HEK293 (cell line): ENCODE data around the gene RYR2.

Source experiments
- FEZF1 ChIP-seq: fragments of 450-650 bp; formaldehyde crosslinking; IDR thresholded peaks from 2 replicates; pipeline ENCODE4 v1.5.1; 2016; ENCODE audit warnings: missing biosample characterization, missing genetic modification characterization
- GLIS1 ChIP-seq: fragments of 450-650 bp; formaldehyde crosslinking; IDR thresholded peaks from 2 replicates; pipeline ENCODE4 v1.5.1; 2016; ENCODE audit warnings: missing biosample characterization, missing genetic modification characterization
- GLIS2 ChIP-seq: fragments of 450-650 bp; formaldehyde crosslinking; IDR thresholded peaks from 2 replicates; pipeline ENCODE4 v1.5.1; 2016; ENCODE audit warnings: missing biosample characterization, missing genetic modification characterization
- IKZF3 ChIP-seq: fragments of 450-650 bp; IDR thresholded peaks from 2 replicates; pipeline ENCODE4 v1.5.0; 2018; ENCODE audit warnings: missing biosample characterization, mild to moderate bottlenecking, missing genetic modification characterization, moderate library complexity
- PRDM1 ChIP-seq: fragments of 450-650 bp; formaldehyde crosslinking; IDR thresholded peaks from 2 replicates; pipeline ENCODE4; 2016; ENCODE audit warnings: missing biosample characterization, missing genetic modification characterization
- ZBTB17 ChIP-seq: fragments of 450-650 bp; formaldehyde crosslinking; IDR thresholded peaks from 2 replicates; pipeline ENCODE4 v1.5.1; 2016; ENCODE audit warnings: missing biosample characterization, missing genetic modification characterization
- ZBTB48 ChIP-seq: fragments of 450-650 bp; formaldehyde crosslinking; IDR thresholded peaks from 2 replicates; pipeline ENCODE4 v1.5.1; 2016; ENCODE audit warnings: missing biosample characterization, missing genetic modification characterization
- ZBTB7A ChIP-seq: fragments of 450-650 bp; formaldehyde crosslinking; IDR thresholded peaks from 2 replicates; pipeline ENCODE4 v1.5.1; 2016; ENCODE audit warnings: low read depth, missing biosample characterization, missing genetic modification characterization
- ZEB2 ChIP-seq: fragments of 450-650 bp; formaldehyde crosslinking; IDR thresholded peaks from 2 replicates; pipeline ENCODE4 v1.5.1; 2016; ENCODE audit warnings: missing biosample characterization, missing genetic modification characterization
- ZNF157 ChIP-seq: fragments of 450-650 bp; formaldehyde crosslinking; IDR thresholded peaks from 2 replicates; pipeline ENCODE4 v1.5.1; 2016; ENCODE audit warnings: missing biosample characterization, missing genetic modification characterization
- ZNF223 ChIP-seq: fragments of 450-650 bp; formaldehyde crosslinking; IDR thresholded peaks from 2 replicates; pipeline ENCODE4 v1.5.1; 2016; ENCODE audit warnings: missing biosample characterization, missing genetic modification characterization
- ZNF335 ChIP-seq: fragments of 450-650 bp; formaldehyde crosslinking; conservative IDR thresholded peaks from 2 replicates; pipeline ENCODE4 v1.5.1; 2016; ENCODE audit warnings: missing biosample characterization, missing genetic modification characterization
- ZNF350 ChIP-seq: fragments of 450-650 bp; formaldehyde crosslinking; IDR thresholded peaks from 2 replicates; pipeline ENCODE4 v1.5.0; 2017; ENCODE audit warnings: missing biosample characterization, mild to moderate bottlenecking, missing genetic modification characterization
- ZNF501 ChIP-seq: fragments of 450-650 bp; formaldehyde crosslinking; IDR thresholded peaks from 2 replicates; pipeline ENCODE4 v1.5.1; 2016; ENCODE audit warnings: missing biosample characterization, missing genetic modification characterization
- ZNF596 ChIP-seq: fragments of 450-650 bp; IDR thresholded peaks from 2 replicates; pipeline ENCODE4 v1.5.0; 2018; ENCODE audit warnings: missing biosample characterization, mild to moderate bottlenecking, missing genetic modification characterization, moderate library complexity
- ZNF707 ChIP-seq: fragments of 450-650 bp; formaldehyde crosslinking; IDR thresholded peaks from 2 replicates; pipeline ENCODE4 v1.5.1; 2016; ENCODE audit warnings: missing biosample characterization, missing genetic modification characterization
- ZSCAN16 ChIP-seq: fragments of 450-650 bp; formaldehyde crosslinking; IDR thresholded peaks from 2 replicates; pipeline ENCODE4 v1.5.1; 2016; ENCODE audit warnings: missing biosample characterization, missing genetic modification characterization
- TF ChIP-seq, protein P1 (sequence below): fragments of 450-650 bp; formaldehyde crosslinking; IDR thresholded peaks from 2 replicates; pipeline ENCODE4 v1.5.1; 2017; ENCODE audit warnings: missing biosample characterization, mild to moderate bottlenecking, missing genetic modification characterization, moderate library complexity
- TF ChIP-seq, protein P2 (sequence below): fragments of 450-650 bp; formaldehyde crosslinking; IDR thresholded peaks from 2 replicates; pipeline ENCODE4 v1.5.1; 2016; ENCODE audit warnings: missing biosample characterization, missing genetic modification characterization
- TF ChIP-seq, protein P3 (sequence below): fragments of 450-650 bp; formaldehyde crosslinking; IDR thresholded peaks from 2 replicates; pipeline ENCODE4 v1.5.1; 2016; ENCODE audit warnings: missing biosample characterization, missing genetic modification characterization
- TF ChIP-seq, protein P4 (sequence below): fragments of 450-650 bp; formaldehyde crosslinking; conservative IDR thresholded peaks from 2 replicates; pipeline ENCODE4 v1.5.1; 2016; ENCODE audit warnings: low read depth, missing biosample characterization, missing genetic modification characterization
- TF ChIP-seq, protein P5 (sequence below): fragments of 450-650 bp; formaldehyde crosslinking; IDR thresholded peaks from 2 replicates; pipeline ENCODE4 v1.5.1; 2016; ENCODE audit warnings: missing biosample characterization, missing genetic modification characterization

Gene RYR2

DNA sequence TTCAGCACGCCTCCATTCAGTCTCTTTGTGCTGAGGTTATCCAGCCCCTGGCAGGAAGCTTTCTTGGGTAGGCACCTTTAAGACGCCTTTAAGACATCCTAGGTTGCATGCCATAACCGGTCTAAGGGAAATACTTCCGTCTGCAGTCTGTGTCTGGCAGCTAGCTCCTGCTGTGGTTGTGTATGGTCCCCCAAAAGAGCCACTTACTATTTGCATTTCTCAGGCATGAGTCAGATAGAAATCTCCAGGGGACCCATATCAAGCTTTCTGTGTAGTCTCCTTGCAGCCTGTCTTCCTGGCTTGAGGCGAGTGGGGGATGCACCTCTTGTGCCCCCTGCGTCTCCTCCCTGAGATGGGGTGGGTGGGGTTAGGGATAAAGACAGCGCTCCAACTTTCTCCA is 10.0 kb upstream of the RYR2 start (continued):
- TF ChIP-seq PRDM1 (tag by site-specific recombination) (peak; percentile 52), ZBTB7A (tag by site-specific recombination) (no peak), GLIS2 (tag by site-specific recombination) (peak; percentile 51), IKZF3 (tag by site-specific recombination) (no peak), ZNF350 (no peak), ZEB2 (tag by site-specific recombination) (0 out of 2 replicates have a peak, but pooled peaks have one; percentile 36), ZNF157 (no peak), ZNF335 (tag by site-specific recombination) (peak; percentile 44; the same call in 1 of the 2 replicates), ZNF596 (no peak), ZSCAN16 (no peak), ZNF707 (tag by site-specific recombination) (no peak), ZNF223 (tag by site-specific recombination) (no peak), GLIS1 (tag by site-specific recombination) (peak; percentile 96), ZBTB48 (peak; percentile 87), FEZF1 (tag by site-specific recombination) (peak; percentile 83), ZBTB17 (tag by site-specific recombination) (no peak), ZNF501 (tag by site-specific recombination) (no peak)
- TF ChIP-seq, protein P1, sequence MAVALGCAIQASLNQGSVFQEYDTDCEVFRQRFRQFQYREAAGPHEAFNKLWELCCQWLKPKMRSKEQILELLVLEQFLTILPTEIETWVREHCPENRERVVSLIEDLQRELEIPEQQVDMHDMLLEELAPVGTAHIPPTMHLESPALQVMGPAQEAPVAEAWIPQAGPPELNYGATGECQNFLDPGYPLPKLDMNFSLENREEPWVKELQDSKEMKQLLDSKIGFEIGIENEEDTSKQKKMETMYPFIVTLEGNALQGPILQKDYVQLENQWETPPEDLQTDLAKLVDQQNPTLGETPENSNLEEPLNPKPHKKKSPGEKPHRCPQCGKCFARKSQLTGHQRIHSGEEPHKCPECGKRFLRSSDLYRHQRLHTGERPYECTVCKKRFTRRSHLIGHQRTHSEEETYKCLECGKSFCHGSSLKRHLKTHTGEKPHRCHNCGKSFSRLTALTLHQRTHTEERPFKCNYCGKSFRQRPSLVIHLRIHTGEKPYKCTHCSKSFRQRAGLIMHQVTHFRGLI (tag by site-specific recombination): no peak
- TF ChIP-seq, protein P2, sequence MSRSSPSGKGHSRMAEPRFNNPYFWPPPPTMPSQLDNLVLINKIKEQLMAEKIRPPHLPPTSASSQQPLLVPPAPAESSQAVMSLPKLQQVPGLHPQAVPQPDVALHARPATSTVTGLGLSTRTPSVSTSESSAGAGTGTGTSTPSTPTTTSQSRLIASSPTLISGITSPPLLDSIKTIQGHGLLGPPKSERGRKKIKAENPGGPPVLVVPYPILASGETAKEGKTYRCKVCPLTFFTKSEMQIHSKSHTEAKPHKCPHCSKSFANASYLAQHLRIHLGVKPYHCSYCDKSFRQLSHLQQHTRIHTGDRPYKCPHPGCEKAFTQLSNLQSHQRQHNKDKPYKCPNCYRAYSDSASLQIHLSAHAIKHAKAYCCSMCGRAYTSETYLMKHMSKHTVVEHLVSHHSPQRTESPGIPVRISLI (tag by site-specific recombination): no peak
- TF ChIP-seq, protein P3, sequence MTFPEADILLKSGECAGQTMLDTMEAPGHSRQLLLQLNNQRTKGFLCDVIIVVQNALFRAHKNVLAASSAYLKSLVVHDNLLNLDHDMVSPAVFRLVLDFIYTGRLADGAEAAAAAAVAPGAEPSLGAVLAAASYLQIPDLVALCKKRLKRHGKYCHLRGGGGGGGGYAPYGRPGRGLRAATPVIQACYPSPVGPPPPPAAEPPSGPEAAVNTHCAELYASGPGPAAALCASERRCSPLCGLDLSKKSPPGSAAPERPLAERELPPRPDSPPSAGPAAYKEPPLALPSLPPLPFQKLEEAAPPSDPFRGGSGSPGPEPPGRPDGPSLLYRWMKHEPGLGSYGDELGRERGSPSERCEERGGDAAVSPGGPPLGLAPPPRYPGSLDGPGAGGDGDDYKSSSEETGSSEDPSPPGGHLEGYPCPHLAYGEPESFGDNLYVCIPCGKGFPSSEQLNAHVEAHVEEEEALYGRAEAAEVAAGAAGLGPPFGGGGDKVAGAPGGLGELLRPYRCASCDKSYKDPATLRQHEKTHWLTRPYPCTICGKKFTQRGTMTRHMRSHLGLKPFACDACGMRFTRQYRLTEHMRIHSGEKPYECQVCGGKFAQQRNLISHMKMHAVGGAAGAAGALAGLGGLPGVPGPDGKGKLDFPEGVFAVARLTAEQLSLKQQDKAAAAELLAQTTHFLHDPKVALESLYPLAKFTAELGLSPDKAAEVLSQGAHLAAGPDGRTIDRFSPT (tag by site-specific recombination): peak; percentile 44; the same call in 1 of the 2 replicates
- TF ChIP-seq, protein P4, sequence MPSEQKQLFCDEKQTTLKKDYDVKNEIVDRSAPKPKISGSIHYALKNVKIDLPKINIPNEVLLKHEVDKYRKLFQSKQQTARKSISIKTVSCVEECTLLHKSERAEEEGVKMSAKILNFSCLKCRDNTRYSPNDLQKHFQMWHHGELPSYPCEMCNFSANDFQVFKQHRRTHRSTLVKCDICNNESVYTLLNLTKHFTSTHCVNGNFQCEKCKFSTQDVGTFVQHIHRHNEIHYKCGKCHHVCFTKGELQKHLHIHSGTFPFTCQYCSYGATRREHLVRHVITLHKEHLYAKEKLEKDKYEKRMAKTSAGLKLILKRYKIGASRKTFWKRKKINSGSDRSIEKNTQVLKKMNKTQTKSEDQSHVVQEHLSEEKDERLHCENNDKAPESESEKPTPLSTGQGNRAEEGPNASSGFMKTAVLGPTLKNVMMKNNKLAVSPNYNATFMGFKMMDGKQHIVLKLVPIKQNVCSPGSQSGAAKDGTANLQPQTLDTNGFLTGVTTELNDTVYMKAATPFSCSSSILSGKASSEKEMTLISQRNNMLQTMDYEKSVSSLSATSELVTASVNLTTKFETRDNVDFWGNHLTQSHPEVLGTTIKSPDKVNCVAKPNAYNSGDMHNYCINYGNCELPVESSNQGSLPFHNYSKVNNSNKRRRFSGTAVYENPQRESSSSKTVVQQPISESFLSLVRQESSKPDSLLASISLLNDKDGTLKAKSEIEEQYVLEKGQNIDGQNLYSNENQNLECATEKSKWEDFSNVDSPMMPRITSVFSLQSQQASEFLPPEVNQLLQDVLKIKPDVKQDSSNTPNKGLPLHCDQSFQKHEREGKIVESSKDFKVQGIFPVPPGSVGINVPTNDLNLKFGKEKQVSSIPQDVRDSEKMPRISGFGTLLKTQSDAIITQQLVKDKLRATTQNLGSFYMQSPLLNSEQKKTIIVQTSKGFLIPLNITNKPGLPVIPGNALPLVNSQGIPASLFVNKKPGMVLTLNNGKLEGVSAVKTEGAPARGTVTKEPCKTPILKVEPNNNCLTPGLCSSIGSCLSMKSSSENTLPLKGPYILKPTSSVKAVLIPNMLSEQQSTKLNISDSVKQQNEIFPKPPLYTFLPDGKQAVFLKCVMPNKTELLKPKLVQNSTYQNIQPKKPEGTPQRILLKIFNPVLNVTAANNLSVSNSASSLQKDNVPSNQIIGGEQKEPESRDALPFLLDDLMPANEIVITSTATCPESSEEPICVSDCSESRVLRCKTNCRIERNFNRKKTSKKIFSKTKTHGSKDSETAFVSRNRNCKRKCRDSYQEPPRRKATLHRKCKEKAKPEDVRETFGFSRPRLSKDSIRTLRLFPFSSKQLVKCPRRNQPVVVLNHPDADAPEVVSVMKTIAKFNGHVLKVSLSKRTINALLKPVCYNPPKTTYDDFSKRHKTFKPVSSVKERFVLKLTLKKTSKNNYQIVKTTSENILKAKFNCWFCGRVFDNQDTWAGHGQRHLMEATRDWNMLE (tag by site-specific recombination): no peak
- TF ChIP-seq, protein P5, sequence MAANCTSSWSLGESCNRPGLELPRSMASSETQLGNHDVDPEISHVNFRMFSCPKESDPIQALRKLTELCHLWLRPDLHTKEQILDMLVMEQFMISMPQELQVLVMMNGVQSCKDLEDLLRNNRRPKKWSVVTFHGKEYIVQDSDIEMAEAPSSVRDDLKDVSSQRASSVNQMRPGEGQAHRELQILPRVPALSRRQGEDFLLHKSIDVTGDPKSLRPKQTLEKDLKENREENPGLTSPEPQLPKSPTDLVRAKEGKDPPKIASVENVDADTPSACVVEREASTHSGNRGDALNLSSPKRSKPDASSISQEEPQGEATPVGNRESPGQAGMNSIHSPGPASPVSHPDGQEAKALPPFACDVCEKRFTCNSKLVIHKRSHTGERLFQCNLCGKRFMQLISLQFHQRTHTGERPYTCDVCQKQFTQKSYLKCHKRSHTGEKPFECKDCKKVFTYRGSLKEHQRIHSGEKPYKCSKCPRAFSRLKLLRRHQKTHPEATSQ (tag by site-specific recombination): no peak
